Measurements from ENCODE around the gene AHI1.
"Not testable (repeated sequence)": the region's sequence is repeated elsewhere in the genome, so short reads cannot be mapped to it uniquely, and the experiment has no call there.

AHI1 gene

DNA sequence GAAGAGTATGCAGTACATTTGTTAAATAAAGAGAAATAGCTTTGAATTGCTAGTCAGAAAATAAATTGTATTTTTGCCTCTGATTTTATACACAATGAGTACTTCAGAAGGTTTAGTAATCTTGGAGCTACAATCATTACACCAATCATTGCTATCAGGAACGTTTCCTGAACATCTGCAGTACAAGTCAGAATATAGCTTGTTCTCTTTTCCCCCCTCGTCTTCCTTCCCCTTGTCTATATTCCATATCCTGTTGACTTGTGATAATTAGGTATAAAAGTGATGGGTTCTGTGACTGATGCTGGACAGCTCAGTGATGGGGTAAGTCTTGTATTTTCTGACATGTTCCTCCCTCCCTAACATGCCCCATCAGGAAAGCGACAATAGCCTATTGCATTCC lies 94.0 kb downstream of the AHI1 start:
- intact Hi-C loops (cut with DNase I), result no loop called here
- DNase-seq, result no peak

DNA sequence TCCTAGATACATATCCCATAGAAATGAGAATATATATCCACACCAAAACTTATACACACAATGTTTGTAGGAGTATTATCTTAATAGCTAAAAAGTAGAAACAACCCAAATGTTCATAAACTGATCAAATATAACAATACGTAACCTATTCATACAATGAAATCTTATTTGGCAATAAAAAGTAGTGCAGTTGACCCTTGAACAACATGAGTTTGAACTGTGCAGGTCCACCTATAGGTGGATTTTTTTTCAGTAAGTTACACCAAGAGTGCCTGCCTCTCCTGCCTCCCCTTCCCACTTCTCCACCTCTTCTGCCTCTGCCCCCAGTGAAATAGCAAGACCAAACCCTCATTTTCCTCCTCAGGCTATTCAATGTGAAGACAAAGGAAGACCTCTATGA lies 95.2 kb downstream of the AHI1 start:
- intact Hi-C loops (cut with DNase I), result no loop called here
- DNase-seq, result no peak

DNA sequence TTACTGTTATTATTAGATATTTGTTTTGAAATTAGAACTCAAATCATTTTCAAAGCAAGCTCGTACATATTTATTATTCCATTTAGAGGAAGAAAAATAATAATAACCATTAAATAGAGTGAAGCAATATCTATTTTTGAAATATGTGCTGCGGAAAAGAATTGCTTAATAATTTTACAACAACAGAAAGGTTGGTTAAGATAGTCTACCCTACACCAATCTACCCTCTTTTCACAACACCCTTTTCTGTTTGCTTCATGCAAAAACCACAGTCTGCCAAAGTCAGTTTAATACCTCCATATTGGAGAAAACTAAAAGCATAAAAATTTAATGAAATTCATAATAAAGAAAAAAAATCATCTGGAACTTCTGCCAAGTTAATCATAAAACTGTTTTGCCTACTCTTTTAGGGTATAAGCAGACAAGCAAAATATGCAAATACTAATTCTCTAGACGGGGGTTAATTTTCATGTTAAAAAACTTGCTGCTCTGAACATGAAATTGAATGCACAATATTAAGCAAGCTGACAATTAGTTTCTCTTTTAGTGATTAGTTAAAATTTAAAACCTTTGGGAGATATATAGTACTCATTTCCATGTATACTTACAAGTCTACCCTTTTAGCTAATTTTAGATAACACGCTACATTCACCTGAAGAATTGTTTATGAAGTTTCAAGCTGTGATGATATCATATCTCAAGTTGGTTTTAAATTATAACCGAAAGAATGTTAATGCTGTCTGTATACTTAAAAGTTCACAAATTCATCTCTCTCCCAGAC lies 100.2 kb downstream of the AHI1 start:
- DNase-seq, result no peak
- intact Hi-C loops (cut with DNase I), result no loop called here

DNA sequence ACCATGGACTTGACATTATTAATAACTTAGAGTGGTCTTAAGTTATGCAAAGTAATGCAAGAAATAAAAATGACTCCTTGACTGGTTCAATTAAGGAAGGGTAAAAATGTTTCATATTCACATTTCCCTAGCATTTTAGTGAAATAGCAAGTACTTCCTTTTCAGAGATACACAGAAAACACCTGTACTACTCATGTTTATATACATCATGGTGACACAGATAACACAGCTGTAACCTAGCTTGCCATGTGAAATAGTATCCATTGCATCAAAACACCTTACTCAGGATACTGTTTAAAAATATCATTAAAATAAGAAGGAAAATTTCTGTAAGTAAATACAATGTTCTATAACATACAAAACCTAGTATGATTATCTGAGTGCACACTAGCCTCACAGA lies 102.4 kb downstream of the AHI1 start:
- no peak for DNase-seq
- intact Hi-C loops (cut with DNase I), result no loop called here

DNA sequence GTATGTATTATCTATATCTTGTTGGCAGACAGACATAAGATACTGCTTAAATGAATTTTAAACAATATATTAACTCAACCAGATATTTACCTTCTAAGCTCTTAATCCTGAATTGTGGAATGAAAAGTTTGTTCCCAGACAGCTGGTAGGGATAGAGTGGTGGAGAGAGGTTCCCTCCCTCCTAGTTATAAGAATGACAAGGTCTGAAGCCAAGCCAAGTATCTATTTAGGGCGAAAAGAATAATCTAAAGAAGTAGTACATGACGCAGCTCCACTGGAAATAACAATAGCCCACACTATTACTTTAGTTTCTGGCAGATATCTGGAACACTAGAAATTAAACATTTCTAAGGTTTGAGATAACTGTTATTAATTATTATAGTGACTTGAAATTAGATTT lies 104.3 kb downstream of the AHI1 start:
- no peak for DNase-seq
- intact Hi-C loops (cut with DNase I), result no loop called here

DNA sequence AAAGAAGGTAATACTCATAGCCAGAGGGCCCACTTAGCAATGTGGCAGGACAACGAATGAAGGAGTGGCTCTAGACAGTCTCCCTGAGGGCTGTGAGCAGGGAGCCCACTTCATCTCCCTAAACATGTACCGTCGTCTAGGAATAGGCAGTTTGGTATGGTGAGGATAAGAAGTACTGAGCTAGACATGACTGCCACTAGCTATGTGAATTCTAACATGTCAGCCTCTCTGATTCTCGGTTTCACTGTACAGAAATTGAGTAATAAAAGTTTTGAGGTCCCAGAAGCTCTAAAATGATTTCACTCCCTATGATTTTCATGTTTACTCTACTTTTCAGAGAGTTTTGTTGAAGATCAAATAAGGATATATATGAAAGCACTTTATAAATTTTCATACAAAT lies 107.1 kb downstream of the AHI1 start:
- DNase-seq, result no peak
- intact Hi-C loops (cut with DNase I), result no loop called here

DNA sequence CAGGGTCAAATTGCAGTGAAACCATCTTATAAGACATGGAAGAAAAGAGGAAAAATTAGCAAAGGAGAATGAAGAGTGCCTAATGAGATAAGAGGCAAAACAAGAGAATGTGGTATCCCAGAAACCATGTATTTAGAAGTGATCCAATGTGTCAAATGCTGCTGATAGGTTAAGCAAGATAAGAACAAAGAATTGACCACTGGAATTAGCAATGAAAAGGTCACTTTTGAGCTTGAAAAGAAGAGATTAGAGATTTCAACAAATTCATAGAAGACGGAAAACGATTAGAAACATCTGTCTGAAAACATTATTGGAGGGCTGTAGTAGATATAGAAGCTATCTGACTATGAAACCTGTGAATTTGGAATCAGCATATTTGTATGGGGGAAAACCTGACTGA lies 112.2 kb downstream of the AHI1 start:
- DNase-seq, result no peak
- intact Hi-C loops (cut with DNase I), result no loop called here

DNA sequence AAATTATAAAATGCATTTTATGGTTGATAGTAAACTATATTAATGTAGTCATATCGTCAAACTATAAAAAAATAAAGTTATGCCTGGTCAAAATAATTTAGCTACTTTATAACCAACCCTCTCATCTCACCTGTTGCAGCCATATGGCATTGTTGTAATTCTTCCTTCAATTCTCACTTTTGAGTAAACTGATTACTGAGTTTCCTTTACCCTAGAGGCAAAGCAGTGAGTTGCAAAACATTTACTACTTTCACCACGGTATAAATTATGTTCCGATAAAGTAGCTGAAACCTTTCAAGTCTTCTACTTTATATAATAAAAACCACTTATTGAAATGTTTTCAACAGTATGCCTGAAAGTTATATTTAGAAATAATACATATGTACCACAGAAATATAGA lies 113.8 kb downstream of the AHI1 start:
- intact Hi-C loops (cut with DNase I), result no loop called here
- DNase-seq, result no peak

DNA sequence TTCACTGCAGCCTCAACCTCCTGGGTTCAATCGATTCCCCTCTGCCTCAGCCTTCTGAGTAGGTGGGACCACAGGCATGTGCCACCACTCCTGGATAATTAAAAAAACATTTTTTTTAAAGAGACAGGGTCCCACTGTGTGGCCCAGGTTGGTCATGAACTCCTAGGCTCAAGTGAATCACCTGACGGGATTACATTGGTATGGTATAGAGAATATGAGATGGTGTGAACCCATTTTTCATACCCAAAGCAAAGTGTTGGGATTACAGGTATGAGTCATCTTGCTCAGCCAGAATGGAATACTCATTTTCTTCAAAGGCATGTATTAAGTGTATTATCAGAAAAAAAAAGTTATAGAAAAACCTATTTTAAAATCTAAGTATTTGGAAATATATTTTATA lies 114.2 kb downstream of the AHI1 start:
- intact Hi-C loops (cut with DNase I), result no loop called here
- DNase-seq, result no peak

DNA sequence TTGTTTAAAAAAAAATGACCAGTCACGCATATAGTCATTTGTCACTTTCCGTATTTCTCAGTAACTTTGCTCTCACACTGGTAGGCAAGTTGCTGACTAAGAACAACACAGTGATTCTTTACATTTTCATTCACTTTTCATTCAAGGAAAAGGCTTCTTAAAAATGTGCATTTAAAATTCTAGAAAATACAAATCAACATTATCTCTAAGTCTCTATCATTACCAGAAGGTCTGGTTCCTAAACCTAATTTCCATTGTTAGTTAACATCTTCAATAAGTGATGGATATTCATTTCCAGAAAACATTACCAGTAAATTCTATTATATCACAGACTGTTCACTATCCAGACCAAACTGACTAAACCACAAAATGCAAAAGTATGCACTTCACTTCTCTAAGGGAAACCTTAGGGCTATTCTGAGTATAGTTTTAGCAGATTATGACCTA lies 115.3 kb downstream of the AHI1 start:
- DNase-seq, result no peak
- intact Hi-C loops (cut with DNase I), result no loop called here

DNA sequence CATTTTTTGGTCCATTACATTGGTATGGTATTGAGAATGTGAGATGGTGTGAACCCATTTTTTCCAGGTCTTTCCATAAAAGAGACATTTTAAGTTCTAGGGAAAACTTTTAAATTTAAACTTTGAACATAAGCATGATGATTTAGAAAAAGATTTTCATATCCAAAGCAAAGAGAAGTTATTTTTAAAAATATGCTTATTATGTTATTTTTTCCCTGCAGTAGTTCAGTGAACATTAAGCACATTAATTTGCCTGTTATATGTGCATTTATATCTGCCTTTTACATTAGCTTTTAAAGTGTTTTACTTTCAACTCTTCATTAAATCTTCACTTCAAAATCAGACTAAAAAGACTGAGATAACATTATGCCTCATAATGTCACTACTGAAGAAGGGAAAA lies 116.7 kb downstream of the AHI1 start:
- no peak for DNase-seq

DNA sequence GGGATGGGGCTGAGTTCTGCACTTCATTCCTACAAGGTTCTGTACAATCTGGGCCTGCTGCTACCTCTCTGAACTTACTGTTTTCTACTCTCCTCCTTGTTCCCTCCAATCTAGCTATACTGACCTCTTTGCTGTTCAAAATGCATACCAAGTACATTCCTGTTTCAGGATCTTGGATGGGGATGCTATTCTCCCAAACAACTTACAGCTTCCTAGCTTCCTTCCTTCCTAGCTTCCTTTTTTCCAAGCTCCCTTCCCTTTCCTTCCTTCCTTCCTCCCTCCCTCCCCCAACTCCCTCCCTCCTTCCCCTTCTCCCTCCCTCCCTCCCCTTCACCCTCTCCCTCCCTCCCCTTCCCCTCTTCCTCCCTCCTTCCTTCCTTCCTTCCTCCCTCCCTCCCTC lies 117.9 kb downstream of the AHI1 start:
- intact Hi-C loops (cut with DNase I), result no loop called here
- no peak for DNase-seq

More for the DNA sequence above, 116.7 kb downstream of the AHI1 start:
- intact Hi-C loops (cut with DNase I), result no loop called here

DNA sequence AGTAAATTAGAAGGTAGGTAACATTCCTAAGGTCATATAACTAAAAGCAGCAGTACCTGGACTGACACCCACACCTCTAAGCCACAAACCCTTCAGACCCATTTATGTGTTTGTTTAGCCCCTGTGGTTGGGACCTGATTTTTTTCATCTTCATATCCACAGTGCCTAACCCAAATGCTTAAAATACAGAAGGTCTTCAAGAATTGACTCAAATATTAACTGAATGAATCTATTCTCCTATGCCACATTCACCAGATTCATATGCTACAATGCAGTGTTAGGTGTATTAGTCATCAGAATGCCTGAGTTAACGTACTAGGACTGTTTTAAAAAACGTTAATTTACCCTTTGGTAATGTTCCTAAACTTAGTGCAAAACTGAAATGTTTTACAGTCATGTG lies 124.8 kb downstream of the AHI1 start:
- intact Hi-C loops (cut with DNase I), result no loop called here
- DNase-seq, result no peak

DNA sequence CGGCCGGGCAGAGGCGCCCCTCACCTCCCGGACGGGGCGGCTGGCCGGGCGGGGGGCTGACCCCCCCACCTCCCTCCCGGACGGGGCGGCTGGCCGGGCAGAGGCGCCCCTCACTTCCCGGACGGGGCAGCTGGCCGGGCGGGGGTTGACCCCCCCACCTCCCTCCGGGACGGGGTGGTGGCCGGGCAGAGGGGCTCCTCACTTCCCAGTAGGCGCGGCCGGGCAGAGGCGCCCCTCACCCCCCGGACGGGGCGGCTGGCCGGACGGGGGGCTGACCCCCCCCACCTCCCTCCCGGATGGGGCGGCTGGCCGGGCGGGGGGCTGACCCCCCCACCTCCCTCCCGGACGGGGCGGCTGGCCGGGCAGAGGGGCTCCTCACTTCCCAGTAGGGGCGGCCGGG lies 133.9 kb downstream of the AHI1 start:
- intact Hi-C loops (cut with DNase I); DNase-seq: not testable (repeated sequence)

DNA sequence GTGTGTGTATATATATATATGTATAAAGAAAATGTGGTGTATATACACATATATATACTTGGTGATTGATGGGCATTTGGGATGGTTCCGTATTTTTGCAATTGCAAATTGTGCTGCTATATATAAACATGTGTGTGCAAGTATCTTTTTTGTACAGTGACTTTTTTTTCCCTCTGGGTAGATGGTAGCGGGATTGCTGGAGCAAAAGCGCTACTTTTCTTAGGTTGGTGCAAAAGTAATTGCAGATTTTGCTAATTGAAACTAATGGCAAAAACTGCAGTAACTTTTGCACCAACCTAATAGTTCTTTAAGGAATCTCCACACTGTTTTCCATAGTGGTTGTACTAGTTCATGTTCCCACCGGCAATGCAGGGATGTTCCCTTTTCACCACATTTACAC lies 135.4 kb downstream of the AHI1 start:
- no peak for DNase-seq
- intact Hi-C loops (cut with DNase I), result no loop called here

DNA sequence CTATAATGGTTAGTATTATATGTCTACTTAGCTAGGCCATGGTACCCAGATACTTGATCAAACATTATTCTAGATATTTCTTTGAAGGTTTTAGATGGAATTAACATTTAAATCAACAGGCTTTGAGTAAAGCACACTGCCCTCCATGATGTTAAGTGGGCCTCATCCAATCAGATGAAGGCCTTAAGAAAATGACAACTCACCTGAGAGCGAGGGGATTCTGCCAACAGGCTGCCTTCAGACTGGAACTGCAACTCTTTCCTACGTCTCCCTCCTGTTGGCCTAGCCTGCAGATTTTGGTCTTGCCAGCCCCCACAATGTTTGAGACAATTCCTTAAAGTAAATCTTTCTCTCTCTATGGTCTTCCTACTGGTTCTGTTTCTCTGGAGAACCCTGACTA lies 137.3 kb downstream of the AHI1 start:
- no peak for DNase-seq
- intact Hi-C loops (cut with DNase I), result no loop called here

DNA sequence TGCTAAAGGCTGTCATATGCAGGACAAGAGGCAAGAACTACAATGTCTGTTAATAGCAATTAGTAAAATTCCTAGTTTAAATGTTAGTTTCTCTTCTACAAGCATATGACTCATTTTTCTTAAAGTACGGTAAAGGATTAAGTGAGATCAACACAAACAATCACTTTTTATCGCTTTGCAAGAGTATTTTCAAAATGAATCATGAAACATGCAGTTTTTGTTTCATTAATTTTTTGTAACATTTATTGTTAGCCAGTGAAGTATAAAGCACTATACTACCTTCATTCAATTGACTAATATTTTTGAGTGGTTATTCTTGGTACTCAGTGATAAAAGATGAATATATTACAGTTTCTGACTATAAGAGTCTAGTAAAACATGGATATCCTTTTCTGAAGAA lies 138.6 kb downstream of the AHI1 start:
- intact Hi-C loops (cut with DNase I), result no loop called here
- DNase-seq, result no peak

DNA sequence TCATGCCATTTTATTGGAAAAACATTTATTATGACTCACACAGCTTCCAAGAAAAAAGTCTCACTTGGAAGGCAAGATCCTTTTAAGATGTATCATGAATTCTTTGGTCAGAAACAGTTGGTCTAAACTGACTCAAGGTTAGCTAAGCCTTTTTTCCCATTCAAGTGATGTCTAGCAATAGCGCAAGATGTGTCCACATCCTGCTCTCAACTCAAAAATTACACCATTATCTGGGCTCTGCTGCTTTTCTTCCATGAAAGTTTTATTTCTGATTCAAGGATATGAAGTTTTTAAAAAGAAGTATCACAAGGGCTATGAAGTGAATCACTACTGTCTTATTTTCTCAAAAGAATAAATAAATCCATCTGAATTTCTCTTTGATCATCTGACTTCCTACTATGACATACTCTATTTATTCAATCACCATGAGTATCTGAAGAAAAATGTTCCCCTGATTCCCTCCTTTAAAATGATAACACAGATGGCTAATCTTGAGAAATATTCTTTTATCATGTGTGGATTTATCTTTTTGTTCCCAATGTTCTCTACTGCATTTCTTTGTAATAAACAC lies 139.2 kb downstream of the AHI1 start:
- DNase-seq, result no peak
- intact Hi-C loops (cut with DNase I), result no loop called here

DNA sequence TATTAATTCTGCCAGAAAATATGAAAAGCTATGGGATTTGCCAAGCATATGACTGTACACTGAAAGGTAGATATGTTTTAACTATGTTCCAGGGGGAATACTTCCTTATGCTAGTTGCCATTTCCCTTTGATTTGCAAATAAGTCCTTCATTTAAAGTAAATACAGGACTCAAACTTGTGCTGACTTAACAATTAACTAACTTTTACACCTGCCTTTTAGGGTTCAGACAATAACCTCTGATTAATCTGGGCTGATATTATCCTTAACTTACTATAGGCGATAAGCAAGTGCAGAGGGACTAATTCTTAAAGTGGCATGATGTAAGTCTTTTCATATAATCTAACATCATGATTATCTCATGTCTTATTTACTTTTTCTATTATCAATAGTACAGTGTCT lies 143.1 kb downstream of the AHI1 start:
- DNase-seq, result no peak
- intact Hi-C loops (cut with DNase I), result no loop called here

DNA sequence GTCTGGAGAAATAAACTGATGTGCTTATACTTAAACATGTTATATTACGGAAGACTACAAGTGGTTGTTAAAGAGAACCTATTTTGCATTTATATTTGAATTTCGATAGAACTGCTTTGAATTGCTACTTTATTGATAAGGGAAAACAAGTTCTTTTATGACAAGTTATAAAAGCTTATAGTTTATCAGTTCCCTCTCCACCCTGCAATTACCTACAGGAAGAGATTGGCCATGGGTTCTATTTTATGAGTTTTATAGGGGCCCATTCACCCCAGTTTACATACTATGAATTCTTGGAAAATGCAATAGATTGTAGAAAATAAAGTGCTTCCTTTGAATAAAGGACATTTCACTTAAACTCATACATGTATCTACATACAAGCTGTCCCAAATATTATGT lies 144.4 kb downstream of the AHI1 start:
- DNase-seq, result no peak

DNA sequence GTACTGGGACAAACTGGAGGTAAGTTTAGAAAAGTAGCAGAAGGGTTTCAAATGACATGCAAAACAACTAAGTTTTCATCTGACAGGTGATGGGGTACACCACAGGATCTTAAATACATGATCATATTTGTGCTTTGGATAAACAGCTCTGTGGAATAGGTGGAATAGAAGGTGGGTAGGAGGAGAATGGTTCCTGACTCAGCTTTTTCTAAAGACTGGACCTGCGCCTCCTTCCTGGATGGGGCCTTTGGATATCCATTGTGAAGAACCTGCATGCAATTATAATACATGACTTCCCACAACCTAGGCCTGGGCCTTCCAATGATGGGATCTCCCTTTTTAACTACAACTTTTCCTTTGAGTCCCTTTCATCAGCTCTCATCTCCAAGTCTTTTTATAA lies 145.9 kb downstream of the AHI1 start:
- intact Hi-C loops (cut with DNase I), result no loop called here
- no peak for DNase-seq

More for the DNA sequence above, 144.4 kb downstream of the AHI1 start:
- intact Hi-C loops (cut with DNase I), result no loop called here

DNA sequence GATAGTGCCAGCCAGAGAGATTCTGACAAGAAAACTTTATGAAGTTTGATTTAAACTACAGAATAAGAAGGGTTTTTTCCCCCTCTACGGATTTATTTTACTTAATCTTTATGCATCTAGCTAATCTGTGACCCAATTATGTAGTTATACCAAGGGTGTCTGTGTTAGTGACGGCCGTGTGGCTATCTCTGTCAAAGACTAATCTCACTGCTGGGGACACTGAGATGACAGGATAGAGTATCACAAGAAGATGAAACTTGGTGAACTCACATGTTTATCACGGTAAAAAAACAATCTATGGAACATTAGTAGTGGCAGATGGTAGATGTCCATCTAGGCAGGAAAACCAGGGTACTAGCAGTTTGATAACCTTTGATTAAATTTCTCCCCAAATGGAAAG lies 149.7 kb downstream of the AHI1 start:
- intact Hi-C loops (cut with DNase I), result no loop called here

DNA sequence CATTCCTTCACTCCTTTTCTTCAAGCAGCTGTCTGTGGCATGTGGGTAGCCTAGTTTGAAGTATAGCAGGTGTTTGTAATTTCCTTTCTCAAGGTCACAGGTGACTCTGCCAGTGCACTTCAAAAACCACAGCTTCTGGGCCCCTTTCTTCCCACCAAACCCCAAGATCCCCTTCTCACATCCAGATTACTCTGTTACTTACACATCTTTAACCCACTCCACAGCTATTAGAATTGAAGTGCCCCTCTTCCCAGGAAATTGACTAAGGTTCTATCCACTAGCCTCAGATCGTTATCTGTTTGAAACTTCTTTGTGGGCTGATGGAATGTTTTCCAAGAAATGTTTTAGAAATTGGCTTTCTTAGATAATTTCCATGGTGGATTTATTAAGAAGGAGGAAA lies 150.8 kb downstream of the AHI1 start:
- intact Hi-C loops (cut with DNase I), result no loop called here
- no peak for DNase-seq

More for the DNA sequence above, 149.7 kb downstream of the AHI1 start:
- DNase-seq, result no peak

All from posterior cingulate gyrus (tissue), 11 donors.